ENCODE data around the gene RBKS. TPM values are rescaled to one million over a fixed set of nuclear protein-coding genes. Genes with fewer than 3 reads are reported as not detected.

The RBKS gene
- total RNA-seq, 1 experiment from 2014 or later = 3.3 TPM

GRCh38 chr2:27921880-27922547, 31.8 kb upstream of the RBKS start:
- H3K9me3 Mint-ChIP-seq (ENCODE audit: low read depth, unreplicated experiment) = no peaks in the 10 kb centered on the region
- no TSS peak for BruUV-seq (replicated peaks)
- H3K4me3 Mint-ChIP-seq (ENCODE audit: low read depth, unreplicated experiment) = no peak overlapping the region
- peaks cover 11% of the 10 kb centered on the region for H3K36me3 Mint-ChIP-seq (ENCODE audit: insufficient read depth, unreplicated experiment)
- CTCF ChIA-PET = no interaction called here
- no peak for TF ChIP-seq CTCF (IDR thresholded peaks at IDR 0.05; ENCODE audit: unreplicated experiment)
- no peaks in the 10 kb centered on the region for H3K27me3 Mint-ChIP-seq (ENCODE audit: unreplicated experiment)
- peaks cover 26% of the 10 kb centered on the region for H3K4me1 Mint-ChIP-seq (ENCODE audit: low read depth, unreplicated experiment)
- DNase-seq = peak; percentile 5
- intact Hi-C loops (cut with micrococcal nuclease; ENCODE audit: unreplicated experiment) = loop anchor here (5.0 to 10.0 kb wide), 2 partner anchors 127 to 170 kb away; no protein-coding TSS in a partner anchor
- H3K27ac Mint-ChIP-seq (ENCODE audit: unreplicated experiment) = peak overlapping the region; percentile 87

GRCh38 chr2:27921424-27921823, 31.2 kb upstream of the RBKS start:
- intact Hi-C loops (cut with micrococcal nuclease; ENCODE audit: unreplicated experiment) = loop anchor here (5.0 to 10.0 kb wide), 2 partner anchors 127 to 169 kb away; no protein-coding TSS in a partner anchor
- H3K36me3 Mint-ChIP-seq (ENCODE audit: insufficient read depth, unreplicated experiment) = peaks cover 11% of the 10 kb centered on the region
- CTCF ChIA-PET = interaction anchor here (0.6 kb wide), 1 partner anchor 238 kb away, joined by 4 read pairs; no protein-coding TSS in a partner anchor
- TF ChIP-seq CTCF (IDR thresholded peaks at IDR 0.05; ENCODE audit: unreplicated experiment) = no peak
- H3K27me3 Mint-ChIP-seq (ENCODE audit: unreplicated experiment) = no peaks in the 10 kb centered on the region
- no peaks in the 10 kb centered on the region for H3K9me3 Mint-ChIP-seq (ENCODE audit: low read depth, unreplicated experiment)
- no peak for DNase-seq
- H3K27ac Mint-ChIP-seq (ENCODE audit: unreplicated experiment) = peak overlapping the region; percentile 87
- no TSS peak for BruUV-seq (replicated peaks)
- no peak overlapping the region for H3K4me3 Mint-ChIP-seq (ENCODE audit: low read depth, unreplicated experiment)
- H3K4me1 Mint-ChIP-seq (ENCODE audit: low read depth, unreplicated experiment) = peaks cover 20% of the 10 kb centered on the region

GRCh38 chr2:27920148-27920885, 30.1 kb upstream of the RBKS start:
- BruUV-seq (replicated peaks) = no TSS peak
- Mint-ChIP-seq H3K27ac (ENCODE audit: unreplicated experiment) (peak overlapping the region; percentile 86), H3K9me3 (ENCODE audit: low read depth, unreplicated experiment) (no peaks in the 10 kb centered on the region), H3K4me1 (ENCODE audit: low read depth, unreplicated experiment) (peaks cover 9% of the 10 kb centered on the region), H3K36me3 (ENCODE audit: insufficient read depth, unreplicated experiment) (peaks cover 11% of the 10 kb centered on the region), H3K4me3 (ENCODE audit: low read depth, unreplicated experiment) (peak overlapping the region; percentile 40), H3K27me3 (ENCODE audit: unreplicated experiment) (no peaks in the 10 kb centered on the region)
- CTCF ChIA-PET = interaction anchor here (0.5 to 1.0 kb wide), 5 partner anchors 11 to 1472 kb away, joined by 3 to 5 read pairs (median 4); no protein-coding TSS in a partner anchor
- TF ChIP-seq CTCF (IDR thresholded peaks at IDR 0.05; ENCODE audit: unreplicated experiment) = no peak
- peak; percentile 14 for DNase-seq
- intact Hi-C loops (cut with micrococcal nuclease; ENCODE audit: unreplicated experiment) = loop anchor here (5.0 to 10.0 kb wide), 2 partner anchors 126 to 168 kb away; no protein-coding TSS in a partner anchor

GRCh38 chr2:27916293-27916995, 26.3 kb upstream of the RBKS start:
- no peak overlapping the region for H3K27ac Mint-ChIP-seq (ENCODE audit: unreplicated experiment)
- H3K27me3 Mint-ChIP-seq (ENCODE audit: unreplicated experiment) = no peaks in the 10 kb centered on the region
- intact Hi-C loops (cut with micrococcal nuclease; ENCODE audit: unreplicated experiment) = no loop called here
- no peak overlapping the region for H3K4me3 Mint-ChIP-seq (ENCODE audit: low read depth, unreplicated experiment)
- no peak for DNase-seq
- BruUV-seq (replicated peaks) = no TSS peak
- H3K4me1 Mint-ChIP-seq (ENCODE audit: low read depth, unreplicated experiment) = peaks cover 7% of the 10 kb centered on the region
- H3K9me3 Mint-ChIP-seq (ENCODE audit: low read depth, unreplicated experiment) = no peaks in the 10 kb centered on the region
- CTCF ChIA-PET = interaction anchor here (0.7 kb wide), 1 partner anchor 114 kb away, joined by 6 read pairs; no protein-coding TSS in a partner anchor
- TF ChIP-seq CTCF (IDR thresholded peaks at IDR 0.05; ENCODE audit: unreplicated experiment) = no peak
- H3K36me3 Mint-ChIP-seq (ENCODE audit: insufficient read depth, unreplicated experiment) = peaks cover 5% of the 10 kb centered on the region
